KOPT-K1 (cell line): Measurements from ENCODE around the gene IL17RA.

Experiments
- H3K27ac ChIP-seq: fragments of 200-600 bp; sonication (generic); 2 replicates; pipeline ENCODE4 v1.5.1; 2016; ENCODE audit warnings: antibody characterized with exemption, mild to moderate bottlenecking, low read depth, low read length; ENCODE audit not compliant: poor library complexity, severe bottlenecking
- H3K36me3 ChIP-seq: fragments of 200-600 bp; sonication (generic); 2 replicates; pipeline ENCODE4 v1.5.1; 2017; ENCODE audit warnings: antibody characterized with exemption, mild to moderate bottlenecking, low read length, moderate library complexity; ENCODE audit not compliant: insufficient read depth
- H3K9me3 ChIP-seq: fragments of 200-600 bp; sonication (generic); 2 replicates; pipeline ENCODE4 v1.5.1; 2017; ENCODE audit warnings: antibody characterized with exemption, low read length, mild to moderate bottlenecking; ENCODE audit not compliant: insufficient read depth, poor library complexity, severe bottlenecking

The IL17RA gene

DNA sequence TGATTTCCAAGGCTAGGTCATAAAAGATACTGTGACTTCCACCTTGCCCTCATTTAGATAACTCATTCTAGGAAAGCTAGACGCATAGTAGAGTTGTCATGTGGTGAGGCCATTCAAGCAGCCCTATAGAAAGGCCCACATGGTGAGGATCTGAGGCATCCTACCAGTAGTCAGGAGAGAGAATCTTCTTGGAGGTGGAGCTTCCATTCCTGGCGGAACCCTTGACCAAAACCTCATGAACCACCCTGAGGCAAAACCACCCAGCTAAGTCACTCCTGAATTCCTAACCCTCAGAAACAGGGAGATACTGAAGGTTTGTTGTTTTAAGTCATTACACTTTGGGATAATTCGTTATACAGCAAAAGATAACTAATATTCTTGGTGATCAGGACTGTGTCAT, 77.2 kb downstream of the IL17RA start:
- Histone ChIP-seq H3K9me3 (no peaks in the 10 kb centered on the region), H3K27ac (no peak overlapping the region), H3K36me3 (peaks cover 6% of the 10 kb centered on the region; the same call in 1 of the 2 replicates)

DNA sequence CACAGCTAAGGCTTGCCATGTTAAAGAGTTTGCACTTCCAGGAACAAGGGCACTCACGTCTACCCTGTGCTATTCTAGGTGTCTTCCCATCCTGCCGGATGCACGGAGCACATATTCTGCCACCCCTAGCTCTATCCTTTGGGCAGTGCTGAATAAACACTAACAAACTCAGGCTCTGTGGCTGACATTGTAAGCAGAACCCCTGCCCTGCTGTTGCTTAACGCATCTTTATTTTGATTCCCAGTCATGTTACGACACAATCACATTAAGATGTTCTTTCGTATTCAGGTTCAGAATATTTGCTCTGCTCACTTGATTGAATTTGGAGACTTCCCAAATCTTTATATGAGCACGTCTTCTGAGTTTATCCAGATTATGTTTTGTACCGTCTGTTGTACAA, 77.9 kb downstream of the IL17RA start:
- Histone ChIP-seq H3K27ac (no peak overlapping the region), H3K9me3 (no peaks in the 10 kb centered on the region), H3K36me3 (no peaks in the 10 kb centered on the region)

DNA sequence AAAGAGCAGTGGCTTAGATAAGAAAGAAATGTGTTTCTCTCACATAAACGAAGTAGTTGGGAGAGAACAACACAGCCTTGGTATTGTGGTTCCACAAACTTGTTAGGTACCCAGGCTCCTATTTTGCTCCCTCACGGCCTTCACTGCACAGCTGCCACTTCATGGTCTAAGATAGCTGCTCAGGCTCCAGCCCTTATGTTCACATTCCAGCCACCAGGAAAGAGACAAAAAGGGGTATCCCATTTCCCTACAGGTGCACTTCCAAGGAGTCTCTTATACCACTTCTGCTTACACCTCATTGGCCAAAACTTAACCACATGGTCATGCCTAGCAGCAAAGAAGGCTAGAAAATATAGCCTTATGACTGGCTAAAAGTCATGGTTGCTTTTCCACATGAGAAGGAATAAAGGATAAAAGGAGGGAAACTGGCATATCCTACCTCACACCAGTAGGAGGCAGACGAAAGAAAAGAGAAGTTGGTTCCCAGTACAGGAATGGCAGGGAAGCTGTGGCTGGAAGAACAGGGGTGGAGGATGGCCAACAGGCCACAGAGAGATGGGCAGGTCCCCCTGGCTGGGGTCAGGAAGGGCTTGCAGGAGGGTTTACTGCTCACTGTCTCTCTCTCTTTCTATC, 79.7 kb downstream of the IL17RA start:
- Histone ChIP-seq H3K27ac (no peak overlapping the region), H3K36me3 (no peaks in the 10 kb centered on the region), H3K9me3 (no peaks in the 10 kb centered on the region)
